HUES48 (cell line): ENCODE results near the gene DNASE1L3.

Source experiments
- H3K27ac ChIP-seq: one replicate; pipeline ENCODE4 v1.7.0; 2013; ENCODE audit warnings: low read depth, low read length, inconsistent platforms
- H3K27me3 ChIP-seq: 2 replicates; pipeline ENCODE4 v1.6.1; 2013; ENCODE audit warnings: mild to moderate bottlenecking, low read length; ENCODE audit not compliant: control insufficient read depth, insufficient read depth
- H3K36me3 ChIP-seq: 2 replicates; pipeline ENCODE4 v1.6.1; 2013; ENCODE audit warnings: low read length; ENCODE audit not compliant: control insufficient read depth, insufficient read depth
- H3K4me1 ChIP-seq: 2 replicates; pipeline ENCODE4 v1.6.1; 2013; ENCODE audit warnings: mild to moderate bottlenecking, low read length; ENCODE audit not compliant: control insufficient read depth, insufficient read depth
- H3K4me3 ChIP-seq: 2 replicates; pipeline ENCODE4 v1.5.1; 2013; ENCODE audit warnings: mild to moderate bottlenecking, low read depth, low read length
- H3K9ac ChIP-seq: 2 replicates; pipeline ENCODE4 v1.6.1; 2013; ENCODE audit warnings: mild to moderate bottlenecking, low read depth, low read length, moderate library complexity
- H3K9me3 ChIP-seq: 2 replicates; pipeline ENCODE4 v1.6.1; 2013; ENCODE audit warnings: low read length; ENCODE audit not compliant: control insufficient read depth, insufficient read depth

Gene DNASE1L3

GRCh38 chr3:58155838-58156237, 54.9 kb downstream of the DNASE1L3 start:
- Histone ChIP-seq H3K4me3 (no peak overlapping the region), H3K27me3 (no peaks in the 10 kb centered on the region), H3K9me3 (no peaks in the 10 kb centered on the region), H3K4me1 (no peaks in the 10 kb centered on the region), H3K36me3 (peaks cover 90% of the 10 kb centered on the region), H3K9ac (no peak overlapping the region), H3K27ac (no peak overlapping the region)

DNA sequence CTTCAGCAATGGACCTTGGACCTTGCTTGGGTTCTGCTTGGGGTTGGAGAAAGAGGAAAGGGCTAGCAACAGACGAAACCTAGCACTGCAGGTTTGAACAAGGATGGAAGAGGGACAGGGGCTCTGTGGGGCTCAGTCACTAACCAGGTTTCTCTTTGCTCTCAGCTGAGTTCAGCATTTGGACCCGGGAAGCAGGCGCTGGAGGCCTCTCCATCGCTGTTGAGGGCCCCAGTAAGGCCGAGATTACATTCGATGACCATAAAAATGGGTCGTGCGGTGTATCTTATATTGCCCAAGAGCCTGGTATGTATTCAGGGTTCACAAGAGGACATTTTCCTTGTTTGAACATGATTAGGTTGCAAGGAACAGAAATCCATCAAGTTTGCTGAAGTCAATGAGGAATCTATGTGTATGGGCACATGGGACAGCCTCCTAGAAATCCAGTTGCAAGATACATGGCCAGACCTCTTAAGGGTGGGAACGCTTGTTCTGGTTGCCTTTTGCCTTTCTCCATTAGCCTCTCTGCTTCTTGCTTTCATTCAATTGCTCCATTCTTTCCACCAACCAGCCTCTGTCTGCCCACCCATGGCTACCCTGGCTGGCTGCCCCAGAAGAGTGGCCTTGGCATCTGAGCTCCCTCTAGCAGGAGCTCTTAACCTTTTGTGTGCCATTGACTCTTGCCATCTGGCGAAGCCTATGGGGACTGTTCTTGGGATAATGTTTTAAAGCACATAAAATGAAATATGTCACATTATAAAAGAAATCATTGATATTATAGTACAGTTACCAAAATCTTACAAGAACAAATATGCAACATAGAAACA, 55.9 kb downstream of the DNASE1L3 start:
- no peak overlapping the region for H3K9ac ChIP-seq
- H3K4me3 ChIP-seq = no peak overlapping the region
- no peak overlapping the region for H3K27ac ChIP-seq
- no peaks in the 10 kb centered on the region for H3K9me3 ChIP-seq
- H3K4me1 ChIP-seq = no peaks in the 10 kb centered on the region
- H3K27me3 ChIP-seq = no peaks in the 10 kb centered on the region
- H3K36me3 ChIP-seq = peaks cover 96% of the 10 kb centered on the region

- no peaks in the 10 kb centered on the region for H3K27me3 ChIP-seq
- H3K27ac ChIP-seq = no peak overlapping the region
- no peaks in the 10 kb centered on the region for H3K4me1 ChIP-seq
- H3K9me3 ChIP-seq = no peaks in the 10 kb centered on the region
- no peak overlapping the region for H3K4me3 ChIP-seq
- peaks cover 96% of the 10 kb centered on the region for H3K36me3 ChIP-seq
- H3K9ac ChIP-seq = no peak overlapping the region
Observed at GRCh38 chr3:58153371-58153770, 57.4 kb downstream of the DNASE1L3 start.

DNA sequence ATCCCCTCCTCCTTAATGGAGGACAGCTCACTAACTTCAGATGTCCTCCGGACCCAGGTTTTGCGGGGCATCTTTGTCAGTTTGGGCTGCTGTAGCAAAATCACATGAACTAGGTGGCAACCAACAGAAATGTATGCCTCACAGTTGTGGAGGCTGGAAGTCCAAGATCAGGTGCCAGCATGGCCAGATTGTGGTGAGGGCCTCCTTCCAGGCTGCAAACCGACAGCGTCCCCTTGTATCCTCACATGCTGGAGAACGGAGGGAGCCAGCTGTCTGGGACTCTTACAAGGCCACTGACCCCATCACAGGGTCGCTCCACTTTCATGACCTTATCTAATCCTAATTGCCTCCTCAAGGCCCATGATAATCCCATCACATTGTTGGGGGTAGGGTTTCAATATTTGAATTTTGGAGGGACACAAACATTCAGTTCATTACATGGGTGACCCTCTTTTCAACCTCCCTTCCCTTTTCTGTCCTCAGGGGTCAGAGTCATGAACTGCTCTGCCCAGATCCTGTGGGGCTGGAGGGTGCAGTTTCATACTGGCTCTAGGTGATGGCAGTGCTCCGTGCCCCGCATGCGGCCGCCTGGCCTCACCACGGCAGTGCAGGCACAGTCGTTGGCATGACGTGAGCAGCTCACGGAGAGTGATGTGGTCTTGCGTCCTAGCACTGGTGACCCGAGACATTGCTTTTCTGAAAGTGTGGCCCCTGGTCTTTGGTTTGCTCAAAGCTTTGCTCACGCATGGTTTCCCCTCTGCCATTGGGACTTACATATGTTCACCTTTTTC, 58.4 kb downstream of the DNASE1L3 start:
- Histone ChIP-seq H3K9ac (no peak overlapping the region), H3K27me3 (no peaks in the 10 kb centered on the region), H3K27ac (no peak overlapping the region), H3K4me1 (no peaks in the 10 kb centered on the region), H3K4me3 (no peak overlapping the region), H3K9me3 (no peaks in the 10 kb centered on the region), H3K36me3 (peaks cover 96% of the 10 kb centered on the region)

GRCh38 chr3:58151637-58152036, 59.1 kb downstream of the DNASE1L3 start:
- Histone ChIP-seq H3K27ac (no peak overlapping the region), H3K4me3 (no peak overlapping the region), H3K9ac (no peak overlapping the region), H3K36me3 (peaks cover 96% of the 10 kb centered on the region), H3K9me3 (no peaks in the 10 kb centered on the region), H3K4me1 (no peaks in the 10 kb centered on the region), H3K27me3 (no peaks in the 10 kb centered on the region)

DNA sequence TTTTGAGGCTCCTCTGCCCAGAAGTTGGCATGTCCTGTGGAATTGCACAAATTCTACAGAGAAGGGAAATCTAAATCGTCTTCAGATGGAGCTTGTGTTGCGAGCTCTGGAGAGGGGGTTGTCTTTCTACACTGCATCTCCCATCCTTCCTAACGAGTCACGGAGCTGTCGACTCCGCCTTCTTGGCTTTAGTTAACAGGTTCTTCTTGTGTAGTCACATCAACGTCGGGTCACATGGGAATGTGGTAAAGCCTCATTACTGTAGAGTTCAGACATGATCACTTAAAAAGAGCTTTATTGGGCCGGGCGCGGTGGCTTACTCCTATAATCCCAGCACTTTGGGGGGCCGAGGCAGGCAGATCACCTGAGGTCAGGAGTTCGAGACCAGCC, 60.0 kb downstream of the DNASE1L3 start:
- Histone ChIP-seq H3K4me1 (no peaks in the 10 kb centered on the region), H3K9me3 (no peaks in the 10 kb centered on the region), H3K9ac (no peak overlapping the region), H3K27ac (no peak overlapping the region), H3K27me3 (no peaks in the 10 kb centered on the region), H3K36me3 (peaks cover 96% of the 10 kb centered on the region), H3K4me3 (no peak overlapping the region)

DNA sequence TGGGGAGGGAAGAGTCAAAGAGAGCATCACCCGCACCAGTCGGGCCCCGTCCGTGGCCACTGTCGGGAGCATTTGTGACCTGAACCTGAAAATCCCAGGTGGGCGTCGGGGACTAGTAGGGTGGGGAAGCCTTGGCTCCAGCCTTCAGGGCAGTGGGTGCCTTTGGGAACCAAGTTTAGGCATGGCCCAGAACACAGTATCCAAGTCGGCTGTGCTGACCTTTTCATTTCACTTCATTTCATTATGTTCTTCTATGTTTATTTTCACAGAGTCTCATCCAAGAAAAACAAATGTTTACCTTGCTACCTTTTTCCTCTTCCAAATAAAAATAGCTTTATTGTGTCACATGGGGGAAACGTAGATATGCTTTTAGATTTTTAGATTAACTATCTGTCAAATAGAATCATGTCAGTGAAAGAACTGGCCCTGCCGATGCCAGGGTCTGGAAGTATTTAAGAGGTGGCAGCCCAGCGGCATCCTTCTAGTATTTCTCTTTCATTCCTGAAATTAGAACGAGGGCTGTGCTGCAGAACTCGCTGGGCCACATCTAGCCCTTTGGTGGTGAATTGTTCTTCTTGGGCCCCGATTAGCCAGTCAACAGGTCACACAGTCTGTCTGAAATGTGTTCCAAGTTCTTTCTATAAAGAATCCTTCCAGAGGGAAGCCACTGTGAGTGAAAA, 60.5 kb downstream of the DNASE1L3 start:
- no peak overlapping the region for H3K9ac ChIP-seq
- peaks cover 96% of the 10 kb centered on the region for H3K36me3 ChIP-seq
- no peak overlapping the region for H3K27ac ChIP-seq
- H3K4me1 ChIP-seq = no peaks in the 10 kb centered on the region
- no peak overlapping the region for H3K4me3 ChIP-seq
- H3K9me3 ChIP-seq = no peaks in the 10 kb centered on the region
- H3K27me3 ChIP-seq = no peaks in the 10 kb centered on the region

- Histone ChIP-seq H3K27ac (no peak overlapping the region), H3K36me3 (peaks cover 100% of the 10 kb centered on the region), H3K9ac (no peak overlapping the region), H3K9me3 (no peaks in the 10 kb centered on the region), H3K4me3 (no peak overlapping the region), H3K27me3 (no peaks in the 10 kb centered on the region), H3K4me1 (no peaks in the 10 kb centered on the region)
Observed at GRCh38 chr3:58148049-58148448, 62.7 kb downstream of the DNASE1L3 start.

- Histone ChIP-seq H3K27me3 (no peaks in the 10 kb centered on the region), H3K4me3 (no peak overlapping the region), H3K27ac (no peak overlapping the region), H3K9me3 (no peaks in the 10 kb centered on the region), H3K36me3 (peaks cover 98% of the 10 kb centered on the region), H3K4me1 (no peaks in the 10 kb centered on the region), H3K9ac (no peak overlapping the region)
Observed at GRCh38 chr3:58144478-58145325, 66.1 kb downstream of the DNASE1L3 start.

- no peaks in the 10 kb centered on the region for H3K27me3 ChIP-seq
- H3K4me1 ChIP-seq = no peaks in the 10 kb centered on the region
- no peak overlapping the region for H3K9ac ChIP-seq
- H3K27ac ChIP-seq = no peak overlapping the region
- peaks cover 98% of the 10 kb centered on the region for H3K36me3 ChIP-seq
- no peaks in the 10 kb centered on the region for H3K9me3 ChIP-seq
- no peak overlapping the region for H3K4me3 ChIP-seq
Observed at GRCh38 chr3:58143417-58144055, 67.2 kb downstream of the DNASE1L3 start.
